ENCODE data around the gene NFYB.
"Not testable (repeated sequence)": the region's sequence is repeated elsewhere in the genome, so short reads cannot be mapped to it uniquely, and the experiment has no call there.

NFYB gene

GRCh38 chr12:104114834-104115586 lies 23.0 kb downstream of the NFYB start:
- not testable (repeated sequence) for DNase-seq (ENCODE audit: low spot score)

DNA sequence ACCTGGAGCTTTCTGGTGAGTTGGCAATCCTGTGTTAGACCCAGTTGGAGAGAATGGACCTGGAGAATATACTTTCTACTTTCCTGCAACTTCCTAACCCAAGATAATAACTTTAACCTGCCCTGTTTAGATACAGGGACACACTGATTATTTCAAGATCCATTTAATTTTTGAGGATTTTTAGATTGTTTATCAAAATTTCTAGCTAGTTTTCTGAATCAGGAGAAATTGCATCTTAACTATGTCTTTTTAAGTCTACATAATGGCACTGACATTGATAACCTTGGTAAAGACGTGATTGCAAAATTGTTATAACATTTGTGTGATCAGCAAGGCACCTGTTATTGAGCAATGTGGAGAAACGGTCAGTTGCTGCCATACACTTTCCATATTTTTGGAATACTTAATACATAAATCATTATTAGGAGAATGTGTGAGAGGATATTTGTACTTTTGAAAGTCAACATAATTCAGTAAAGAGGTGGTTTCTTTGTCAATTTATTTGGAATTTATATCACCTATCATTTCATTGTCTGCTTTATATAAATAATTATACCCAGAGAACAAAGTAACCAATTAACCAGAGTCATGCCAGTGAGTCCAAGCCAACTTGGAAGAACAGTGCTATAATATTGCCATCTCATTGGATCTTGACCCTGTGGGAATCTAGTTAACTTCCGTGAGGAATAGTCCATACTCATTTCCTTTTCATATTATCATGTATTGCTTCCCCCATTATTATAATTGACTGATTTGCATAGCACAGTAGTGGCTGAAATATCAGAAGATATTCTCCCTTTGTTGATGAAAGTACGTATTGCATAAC lies 28.4 kb downstream of the NFYB start:
- DNase-seq (ENCODE audit: low spot score) = no peak

DNA sequence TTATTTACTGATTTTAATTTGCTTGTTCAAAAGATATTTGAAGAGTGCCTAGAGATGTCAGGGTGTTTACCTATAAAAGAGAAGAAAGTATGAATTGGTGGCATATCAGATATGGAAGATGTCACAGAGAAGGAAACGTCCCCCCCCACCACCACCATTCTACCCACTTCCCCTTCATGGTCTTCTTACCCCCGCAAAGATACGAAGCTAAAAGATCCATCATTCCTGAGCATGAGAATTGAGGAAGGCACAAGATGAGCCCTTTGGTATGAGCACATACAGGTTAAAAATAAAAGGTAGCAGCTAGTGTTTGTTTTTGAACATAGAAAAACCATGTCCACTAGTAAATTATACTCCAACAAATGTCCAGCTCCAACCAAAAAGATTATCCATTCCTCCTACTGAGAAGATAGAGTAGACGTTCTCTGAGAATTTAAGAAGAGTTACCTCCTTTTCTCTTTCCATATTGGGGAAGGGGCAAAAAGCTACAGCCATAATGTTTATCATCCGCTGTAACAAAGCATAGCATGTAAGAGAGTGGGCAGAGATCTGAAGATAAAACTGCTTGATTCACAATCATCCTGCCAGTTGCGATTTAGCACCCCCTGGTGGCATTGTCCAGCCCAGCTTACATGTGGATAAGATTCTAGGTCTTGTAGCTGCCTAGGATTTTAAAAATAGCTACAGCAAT lies 29.1 kb downstream of the NFYB start:
- peak; percentile 83 for DNase-seq (ENCODE audit: low spot score)

DNA sequence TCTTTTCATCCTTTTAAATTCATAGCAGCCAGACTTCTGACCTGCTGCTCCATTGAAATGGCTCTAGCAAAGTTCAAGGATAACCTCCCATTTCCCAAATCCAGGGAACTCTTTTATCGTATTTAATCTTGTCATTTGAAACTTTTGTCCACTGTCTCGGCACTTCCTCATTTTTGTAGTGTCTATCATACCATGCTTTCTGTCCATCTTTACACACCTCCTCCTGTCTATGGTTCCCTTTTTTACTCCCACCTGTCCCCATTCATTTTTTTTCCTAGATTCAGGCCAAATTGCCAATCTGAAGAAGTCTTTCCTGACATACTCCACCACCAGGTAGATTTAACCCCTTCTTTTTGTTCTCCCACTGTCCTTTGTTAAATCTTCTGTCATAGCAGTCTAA lies 31.0 kb downstream of the NFYB start:
- DNase-seq (ENCODE audit: low spot score) = no peak

- no peak for DNase-seq (ENCODE audit: low spot score)
Observed at GRCh38 chr12:104105461-104105860, 32.5 kb downstream of the NFYB start.

DNA sequence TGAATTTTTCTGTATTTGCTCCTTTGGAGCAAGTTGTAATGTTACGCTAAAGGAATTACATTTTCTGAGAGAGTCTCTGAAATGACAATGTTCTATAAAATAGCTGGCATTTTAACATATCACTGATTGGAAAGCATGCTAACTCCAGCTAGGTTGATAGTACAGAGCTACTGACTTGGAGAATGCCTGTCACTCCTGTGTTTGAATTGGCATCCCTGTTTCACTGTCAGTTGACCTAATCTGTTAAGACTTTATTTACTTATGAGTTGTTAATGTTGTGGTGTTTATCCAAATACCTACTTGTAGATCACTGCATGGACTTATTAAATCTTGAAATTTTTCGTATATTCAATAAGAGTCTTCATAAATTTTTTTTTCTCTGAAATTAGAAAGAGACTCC lies 40.1 kb downstream of the NFYB start:
- no peak for DNase-seq (ENCODE audit: low spot score)

DNA sequence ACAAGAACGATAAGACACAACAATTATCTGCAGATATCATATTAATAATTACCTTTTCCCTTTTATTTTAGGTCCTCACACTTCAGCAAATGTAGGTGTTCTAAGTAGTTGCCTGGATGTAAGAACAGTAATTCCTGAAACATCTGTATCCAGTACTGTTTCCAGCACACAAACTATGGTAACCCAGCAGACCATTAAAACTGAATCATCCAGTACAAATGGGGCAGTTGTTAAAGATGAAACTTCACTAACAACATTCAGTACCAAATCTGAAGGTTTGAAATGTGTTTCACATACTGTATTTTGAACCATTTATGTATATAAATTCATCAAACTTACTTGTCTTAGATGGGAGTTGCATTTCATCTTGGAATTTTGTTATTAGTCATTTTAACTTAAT lies 42.7 kb downstream of the NFYB start:
- DNase-seq (ENCODE audit: low spot score) = no peak

DNA sequence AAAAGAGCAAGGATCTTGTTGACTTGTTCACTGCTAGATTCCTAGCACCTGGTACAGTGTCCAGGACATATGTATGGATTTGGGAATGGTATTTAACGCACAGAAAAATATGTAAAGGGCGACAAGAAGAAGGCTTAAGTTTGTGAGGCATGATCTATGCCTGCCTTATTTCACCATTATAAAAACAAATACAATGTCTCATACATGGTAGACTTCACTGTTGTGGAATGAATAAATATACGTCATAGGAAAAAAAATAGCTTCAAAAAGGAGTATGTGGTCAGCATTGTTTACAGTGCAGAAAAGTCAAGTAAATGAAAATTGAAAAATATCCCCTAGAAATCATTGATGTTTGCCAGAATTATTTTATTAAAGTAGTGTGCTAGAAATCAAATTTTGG lies 43.7 kb downstream of the NFYB start:
- DNase-seq (ENCODE audit: low spot score) = no peak

DNA sequence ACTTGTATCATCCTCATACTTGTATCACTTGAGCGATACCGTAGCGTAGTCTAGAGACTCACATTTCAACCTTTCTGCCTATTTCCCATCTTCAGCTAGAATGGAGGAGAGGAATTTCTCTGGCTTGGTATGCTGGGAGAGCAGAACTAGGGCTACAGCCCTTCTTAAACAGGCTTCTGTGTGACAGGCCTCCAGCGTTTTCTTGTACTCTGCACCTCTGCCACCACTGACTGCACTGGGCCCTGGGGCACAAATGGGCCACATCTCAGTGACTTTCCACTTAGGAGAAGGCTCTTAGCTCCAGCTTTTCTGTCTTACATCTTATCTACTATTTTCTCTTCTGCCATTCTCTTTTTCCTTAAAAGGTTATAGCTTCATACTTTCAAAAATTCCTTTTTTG lies 46.9 kb downstream of the NFYB start:
- no peak for DNase-seq (ENCODE audit: low spot score)

DNA sequence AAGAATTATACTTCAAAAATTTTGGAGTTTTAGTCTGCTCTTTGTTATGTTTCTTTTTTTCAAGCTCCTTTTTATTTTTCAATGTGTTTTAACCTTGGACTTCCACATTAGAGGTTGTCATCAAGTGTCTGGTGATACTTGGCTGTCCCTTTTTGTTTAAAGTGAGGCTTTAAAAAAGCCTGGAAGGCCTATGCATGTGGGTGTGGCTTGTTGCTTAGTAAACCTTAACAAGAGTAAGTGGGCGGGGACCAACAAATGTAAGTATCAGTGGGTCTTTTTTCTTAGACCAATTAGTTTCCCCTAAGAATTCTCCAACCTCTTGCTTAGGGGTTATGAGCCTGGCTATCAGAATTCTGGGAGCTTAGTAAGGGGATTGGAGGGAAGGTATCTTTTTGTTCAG lies 47.3 kb downstream of the NFYB start:
- no peak for DNase-seq (ENCODE audit: low spot score)

DNA sequence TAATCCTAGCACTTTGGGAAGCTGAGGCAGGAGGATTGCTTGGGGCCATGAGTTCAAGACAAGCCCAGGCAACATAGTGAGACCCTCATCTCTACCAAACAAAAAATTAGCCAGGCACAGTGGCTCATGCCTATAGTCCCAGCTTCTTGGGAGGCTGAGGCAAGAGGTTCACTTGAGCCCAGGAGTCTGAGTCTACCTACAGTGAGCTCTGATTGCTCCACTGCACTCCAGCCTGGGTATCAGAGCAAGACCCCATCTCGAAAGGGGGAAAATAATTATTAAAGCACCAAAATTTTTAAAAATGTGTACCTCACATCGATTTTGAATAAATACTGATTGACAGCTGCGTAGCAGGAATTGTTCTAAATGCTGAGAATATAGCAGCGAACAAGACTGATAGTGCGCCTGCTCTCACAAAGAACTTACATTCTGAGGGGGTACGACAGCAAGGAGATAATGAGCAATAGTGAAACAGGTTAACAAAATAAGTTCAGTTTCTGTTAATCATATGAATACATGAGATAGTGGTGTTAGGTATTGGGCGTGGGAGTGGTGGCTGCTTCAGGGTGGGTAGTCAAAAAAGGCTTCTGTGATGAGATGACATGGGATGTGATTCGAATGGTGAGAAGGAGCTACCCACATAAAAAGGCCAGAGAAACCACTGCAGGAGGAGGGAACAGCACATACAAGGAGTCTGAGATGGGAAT lies 54.1 kb downstream of the NFYB start:
- DNase-seq (ENCODE audit: low spot score) = no peak

- no peak for DNase-seq (ENCODE audit: low spot score)
Observed at GRCh38 chr12:104080764-104081163, 57.2 kb downstream of the NFYB start.

- DNase-seq (ENCODE audit: low spot score) = no peak
Observed at GRCh38 chr12:104079024-104079423, 59.0 kb downstream of the NFYB start.

DNA sequence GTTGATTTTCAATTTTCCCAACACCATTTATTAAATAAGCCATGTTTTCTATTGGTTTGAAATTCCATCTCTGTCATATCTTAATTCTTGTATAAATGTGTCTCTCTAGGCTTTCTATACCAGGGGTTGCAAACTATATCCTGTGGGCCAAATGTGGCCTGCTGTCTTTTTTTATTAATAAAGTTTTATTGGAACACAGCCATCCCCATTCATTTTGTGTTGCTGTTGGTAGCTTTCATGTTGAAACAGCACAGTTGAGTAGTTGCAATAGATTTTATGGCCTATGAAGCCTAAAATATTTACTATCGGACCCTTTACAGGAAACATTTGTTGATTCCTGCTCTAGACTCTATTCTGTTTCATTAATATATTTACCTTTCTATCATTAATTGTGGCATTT lies 64.3 kb downstream of the NFYB start:
- no peak for DNase-seq (ENCODE audit: low spot score)

DNA sequence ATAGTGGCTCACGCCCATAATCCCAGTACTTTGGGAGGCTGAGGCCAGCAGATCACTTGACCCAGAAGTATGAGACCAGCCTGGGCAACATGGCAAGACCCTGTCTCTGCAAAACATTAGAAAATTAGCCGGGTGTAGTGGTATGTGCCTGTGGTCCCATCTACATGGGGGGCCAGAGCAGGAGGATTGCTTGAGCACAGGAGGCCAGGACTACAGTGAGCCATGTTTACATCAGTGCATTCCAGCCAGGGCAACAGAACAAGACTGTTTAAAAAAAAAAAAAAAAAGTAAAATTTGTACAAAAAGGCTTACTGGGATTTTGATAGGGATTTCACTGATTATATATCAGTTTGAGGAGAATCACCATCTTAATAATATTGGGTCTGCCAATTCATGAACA lies 65.9 kb downstream of the NFYB start:
- no peak for DNase-seq (ENCODE audit: low spot score)

Data from hematopoietic multipotent progenitor cell treated with erythropoietin and hydrocortisone succinate and interleukin-3 and kit ligand, for 17 days (in vitro differentiated cells).